Fibroblast of lung (primary cell): Measurements from ENCODE around the gene PHOSPHO2.

Experiments used
- CTCF ChIP-seq, 2 donors: IDR thresholded peaks in 1 of 2; conservative IDR thresholded peaks in 1 of 2; 1 replicate in 1 of 2; 2 replicates in 1 of 2; pipeline ENCODE4 v1.5.1; 2011 to 2012; ENCODE audit warnings: low read length in 2 of 2, control low read depth in 1 of 2, inconsistent platforms in 1 of 2, low read depth in 1 of 2, mild to moderate bottlenecking in 1 of 2
- EZH2 ChIP-seq: IDR thresholded peaks from 2 replicates; pipeline ENCODE4 v1.5.1; 2012; ENCODE audit warnings: low read length, control low read depth, mild to moderate bottlenecking; ENCODE audit errors: missing control alignments

GRCh38 chr2:169715379-169716237 lies 21.3 kb downstream of the PHOSPHO2 start:
- no peak for TF ChIP-seq CTCF (conservative IDR thresholded peaks at IDR 0.05 in 1 of 2, IDR thresholded peaks at IDR 0.05 in 1 of 2; ENCODE audit: low read depth in 1 of 2, low read length in 2 of 2)
- TF ChIP-seq EZH2, result no peak
